Measurements from ENCODE around the gene PPIP5K2.

Gene PPIP5K2

DNA sequence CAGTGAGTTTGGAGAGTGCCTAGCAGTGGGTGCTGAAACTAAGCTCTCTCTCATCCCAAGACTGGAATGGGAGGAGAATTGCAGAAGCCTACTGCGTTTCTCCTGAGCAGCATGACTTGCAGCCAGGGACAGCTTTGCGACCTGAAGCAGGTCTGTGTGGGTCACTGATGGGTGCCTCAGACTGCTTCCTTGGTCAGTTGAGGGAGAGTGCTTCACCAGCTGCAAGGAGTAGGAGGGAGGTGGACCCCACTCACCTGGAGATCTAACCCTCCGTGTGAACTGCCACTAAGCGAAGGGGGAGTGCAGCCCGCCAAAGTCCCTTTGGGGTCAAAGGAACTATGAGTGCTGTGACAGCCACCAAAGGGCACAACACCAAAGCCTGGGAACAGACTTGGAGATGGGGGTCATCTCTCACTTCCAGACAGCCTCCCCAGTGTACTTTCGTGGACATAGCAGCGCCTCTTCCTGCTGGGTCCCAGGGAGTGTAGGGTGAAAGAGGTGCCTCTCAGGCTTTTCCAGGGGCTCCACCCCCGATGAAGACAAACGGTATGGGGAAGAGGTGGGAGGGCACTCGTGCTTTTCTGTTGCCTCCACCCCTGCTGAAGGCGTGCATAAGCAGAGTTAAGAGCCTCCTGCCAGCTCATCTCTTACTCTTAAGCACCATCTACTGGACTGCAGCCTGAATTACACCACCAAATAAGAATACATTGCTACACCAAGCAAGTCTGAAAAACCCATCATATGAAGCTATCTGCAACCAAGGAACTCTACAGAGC lies 104.2 kb downstream of the PPIP5K2 start:
- Histone ChIP-seq H3K79me1 (replicated peaks; ENCODE audit: low read length, poor library complexity, severe bottlenecking) (no peaks in the 10 kb centered on the region), H3K4me3 (ENCODE audit: insufficient read depth in 1 of 2, low read depth in 1 of 2, low read length in 2 of 2) (peak overlapping the region in 1 of 2 experiments; percentile 49), H4K8ac (ENCODE audit: low read length) (peak overlapping the region; percentile 59), H3K4ac (ENCODE audit: low read depth in 1 of 2, low read length in 2 of 2) (no peak overlapping the region), H2BK120ac (ENCODE audit: low read depth, low read length) (no peak overlapping the region), H3K4me2 (ENCODE audit: low read length, poor library complexity, severe bottlenecking) (peak overlapping the region; percentile 26), H3K4me1 (ENCODE audit: control insufficient read depth, insufficient read depth, low read depth, low read length) (peaks cover 3% of the 10 kb centered on the region), H4K91ac (ENCODE audit: low read length) (no peak overlapping the region), H2BK12ac (ENCODE audit: low read length in 2 of 2) (no peak overlapping the region), H3K9me3 (ENCODE audit: control insufficient read depth, low read length) (no peaks in the 10 kb centered on the region), H2AK5ac (ENCODE audit: low read length, severe bottlenecking) (no peak overlapping the region), H3K36me3 (ENCODE audit: control insufficient read depth in 1 of 2, insufficient read depth in 2 of 2, low read depth in 1 of 2, low read length in 2 of 2) (no peaks in the 10 kb centered on the region), H2BK15ac (ENCODE audit: low read depth, poor library complexity, severe bottlenecking) (no peak overlapping the region), H2BK5ac (ENCODE audit: low read depth, low read length, poor library complexity, severe bottlenecking) (no peak overlapping the region), H3K9ac (ENCODE audit: low read length) (peak overlapping the region; percentile 61), H3K18ac (ENCODE audit: low read depth in 1 of 2, low read length in 2 of 2) (peak overlapping the region in 1 of 2 experiments; percentile 11), H3K23ac (ENCODE audit: low read length in 2 of 2) (no peak overlapping the region), H3K14ac (ENCODE audit: low read length in 2 of 2) (no peak overlapping the region), H3K27ac (ENCODE audit: low read length, poor library complexity, severe bottlenecking) (no peak overlapping the region), H3K27me3 (ENCODE audit: control insufficient read depth in 1 of 2, insufficient read depth in 1 of 2, low read length in 2 of 2) (no peaks in the 10 kb centered on the region), H2AFZ (ENCODE audit: low read depth, low read length) (peak overlapping the region; percentile 36)
- DNase-seq = peak; percentile 78
- WGBS = 48% methylated on average over 9 of the region's 11 CpGs

DNA sequence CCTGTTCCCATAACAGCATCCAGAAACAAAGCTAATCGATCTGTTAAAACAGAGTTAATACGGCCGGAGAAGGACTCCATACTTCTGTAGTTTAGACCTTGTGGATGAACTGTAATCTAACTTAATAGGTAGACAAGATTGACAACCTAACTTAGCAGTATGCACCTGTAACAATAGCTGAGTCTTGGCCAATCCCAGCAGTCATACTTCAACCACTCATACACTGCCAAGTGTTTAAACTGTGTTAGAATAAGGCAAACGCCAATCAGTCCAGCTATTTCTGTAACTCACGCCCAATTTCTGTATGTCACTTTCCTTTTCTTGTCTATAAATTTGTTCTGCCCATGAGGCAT lies 104.8 kb downstream of the PPIP5K2 start:
- Histone ChIP-seq H2BK15ac (ENCODE audit: low read depth, poor library complexity, severe bottlenecking) (no peak overlapping the region), H3K4me2 (ENCODE audit: low read length, poor library complexity, severe bottlenecking) (no peak overlapping the region), H3K4ac (ENCODE audit: low read depth in 1 of 2, low read length in 2 of 2) (no peak overlapping the region), H3K4me3 (ENCODE audit: insufficient read depth in 1 of 2, low read depth in 1 of 2, low read length in 2 of 2) (no peak overlapping the region), H3K9me3 (ENCODE audit: control insufficient read depth, low read length) (no peaks in the 10 kb centered on the region), H2BK12ac (ENCODE audit: low read length in 2 of 2) (no peak overlapping the region), H2BK120ac (ENCODE audit: low read depth, low read length) (no peak overlapping the region), H3K27me3 (ENCODE audit: control insufficient read depth in 1 of 2, insufficient read depth in 1 of 2, low read length in 2 of 2) (no peaks in the 10 kb centered on the region), H3K18ac (ENCODE audit: low read depth in 1 of 2, low read length in 2 of 2) (no peak overlapping the region), H4K8ac (ENCODE audit: low read length) (no peak overlapping the region), H3K23ac (ENCODE audit: low read length in 2 of 2) (no peak overlapping the region), H3K4me1 (ENCODE audit: control insufficient read depth, insufficient read depth, low read depth, low read length) (peaks cover 3% of the 10 kb centered on the region), H3K79me1 (replicated peaks; ENCODE audit: low read length, poor library complexity, severe bottlenecking) (no peaks in the 10 kb centered on the region), H2AFZ (ENCODE audit: low read depth, low read length) (no peak overlapping the region), H4K91ac (ENCODE audit: low read length) (no peak overlapping the region), H3K9ac (ENCODE audit: low read length) (no peak overlapping the region), H3K27ac (ENCODE audit: low read length, poor library complexity, severe bottlenecking) (no peak overlapping the region), H3K36me3 (ENCODE audit: control insufficient read depth in 1 of 2, insufficient read depth in 2 of 2, low read depth in 1 of 2, low read length in 2 of 2) (no peaks in the 10 kb centered on the region), H2AK5ac (ENCODE audit: low read length, severe bottlenecking) (no peak overlapping the region), H2BK5ac (ENCODE audit: low read depth, low read length, poor library complexity, severe bottlenecking) (no peak overlapping the region), H3K14ac (ENCODE audit: low read length in 2 of 2) (no peak overlapping the region)
- 87% methylated on average over 5 of the region's 5 CpGs for WGBS
- no peak for DNase-seq

DNA sequence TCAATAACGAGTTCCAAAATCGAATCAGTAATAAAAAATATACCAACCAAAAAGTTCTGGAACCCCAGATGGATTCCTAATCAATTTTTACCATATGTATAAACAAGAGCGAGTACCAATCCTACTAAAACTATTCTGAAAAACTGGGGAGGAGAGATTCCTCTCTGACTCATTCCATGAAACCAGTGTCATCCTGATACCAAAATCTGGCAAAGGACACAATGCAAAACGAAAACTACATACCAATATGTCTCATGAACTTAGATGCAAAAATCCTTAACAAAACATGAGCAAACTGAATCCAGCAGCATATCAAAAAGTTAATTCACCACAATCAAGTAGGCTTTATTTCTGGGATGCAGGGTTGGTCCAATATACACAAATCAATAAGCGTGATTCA lies 108.0 kb downstream of the PPIP5K2 start:
- no peak overlapping the region for H3K18ac ChIP-seq (ENCODE audit: low read depth in 1 of 2, low read length in 2 of 2)
- H3K4me2 ChIP-seq (ENCODE audit: low read length, poor library complexity, severe bottlenecking) = no peak overlapping the region
- H4K8ac ChIP-seq (ENCODE audit: low read length) = no peak overlapping the region
- 86% methylated on average over 5 of the region's 5 CpGs for WGBS
- H2AK5ac ChIP-seq (ENCODE audit: low read length, severe bottlenecking) = no peak overlapping the region
- no peaks in the 10 kb centered on the region for H3K27me3 ChIP-seq (ENCODE audit: control insufficient read depth in 1 of 2, insufficient read depth in 1 of 2, low read length in 2 of 2)
- H2AFZ ChIP-seq (ENCODE audit: low read depth, low read length) = no peak overlapping the region
- no peaks in the 10 kb centered on the region for H3K9me3 ChIP-seq (ENCODE audit: control insufficient read depth, low read length)
- H3K36me3 ChIP-seq (ENCODE audit: control insufficient read depth in 1 of 2, insufficient read depth in 2 of 2, low read depth in 1 of 2, low read length in 2 of 2) = no peaks in the 10 kb centered on the region
- H3K9ac ChIP-seq (ENCODE audit: low read length) = no peak overlapping the region
- no peak overlapping the region for H3K14ac ChIP-seq (ENCODE audit: low read length in 2 of 2)
- H3K4me3 ChIP-seq (ENCODE audit: insufficient read depth in 1 of 2, low read depth in 1 of 2, low read length in 2 of 2) = no peak overlapping the region
- H3K23ac ChIP-seq (ENCODE audit: low read length in 2 of 2) = no peak overlapping the region
- H3K4me1 ChIP-seq (ENCODE audit: control insufficient read depth, insufficient read depth, low read depth, low read length) = peaks cover 3% of the 10 kb centered on the region
- H3K4ac ChIP-seq (ENCODE audit: low read depth in 1 of 2, low read length in 2 of 2) = no peak overlapping the region
- H3K79me1 ChIP-seq (replicated peaks; ENCODE audit: low read length, poor library complexity, severe bottlenecking) = no peaks in the 10 kb centered on the region
- no peak overlapping the region for H2BK12ac ChIP-seq (ENCODE audit: low read length in 2 of 2)
- H4K91ac ChIP-seq (ENCODE audit: low read length) = no peak overlapping the region
- no peak overlapping the region for H2BK15ac ChIP-seq (ENCODE audit: low read depth, poor library complexity, severe bottlenecking)
- H2BK120ac ChIP-seq (ENCODE audit: low read depth, low read length) = no peak overlapping the region
- no peak overlapping the region for H3K27ac ChIP-seq (ENCODE audit: low read length, poor library complexity, severe bottlenecking)
- no peak for DNase-seq
- H2BK5ac ChIP-seq (ENCODE audit: low read depth, low read length, poor library complexity, severe bottlenecking) = no peak overlapping the region

DNA sequence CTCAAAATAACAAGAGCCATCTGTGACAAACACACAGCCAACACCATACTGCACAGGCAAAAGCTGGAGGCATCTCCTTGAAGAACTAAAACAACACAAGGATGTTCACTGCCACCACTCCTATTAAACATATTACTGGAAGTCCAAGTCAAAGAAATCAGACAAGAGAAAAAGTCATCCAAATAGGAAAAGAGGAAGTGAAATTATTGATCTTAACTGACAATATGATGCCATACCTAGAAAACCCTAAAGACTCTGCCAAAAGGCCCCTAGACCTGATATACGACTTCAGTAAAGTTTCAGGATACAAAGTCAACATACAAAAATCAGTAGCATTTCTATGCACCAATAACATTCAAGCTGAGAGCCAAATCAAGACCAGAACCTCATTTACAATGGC lies 108.5 kb downstream of the PPIP5K2 start:
- no peak for DNase-seq
- no peak overlapping the region for H2BK12ac ChIP-seq (ENCODE audit: low read length in 2 of 2)
- H3K4me1 ChIP-seq (ENCODE audit: control insufficient read depth, insufficient read depth, low read depth, low read length) = peaks cover 3% of the 10 kb centered on the region
- no peak overlapping the region for H2AK5ac ChIP-seq (ENCODE audit: low read length, severe bottlenecking)
- no peak overlapping the region for H2AFZ ChIP-seq (ENCODE audit: low read depth, low read length)
- H2BK120ac ChIP-seq (ENCODE audit: low read depth, low read length) = no peak overlapping the region
- H3K4me3 ChIP-seq (ENCODE audit: insufficient read depth in 1 of 2, low read depth in 1 of 2, low read length in 2 of 2) = no peak overlapping the region
- no peaks in the 10 kb centered on the region for H3K27me3 ChIP-seq (ENCODE audit: control insufficient read depth in 1 of 2, insufficient read depth in 1 of 2, low read length in 2 of 2)
- H3K9me3 ChIP-seq (ENCODE audit: control insufficient read depth, low read length) = no peaks in the 10 kb centered on the region
- 80% methylated on average over 1 of the region's 1 CpG for WGBS
- no peaks in the 10 kb centered on the region for H3K36me3 ChIP-seq (ENCODE audit: control insufficient read depth in 1 of 2, insufficient read depth in 2 of 2, low read depth in 1 of 2, low read length in 2 of 2)
- H3K18ac ChIP-seq (ENCODE audit: low read depth in 1 of 2, low read length in 2 of 2) = no peak overlapping the region
- H3K27ac ChIP-seq (ENCODE audit: low read length, poor library complexity, severe bottlenecking) = no peak overlapping the region
- H3K9ac ChIP-seq (ENCODE audit: low read length) = no peak overlapping the region
- no peak overlapping the region for H3K14ac ChIP-seq (ENCODE audit: low read length in 2 of 2)
- no peak overlapping the region for H2BK15ac ChIP-seq (ENCODE audit: low read depth, poor library complexity, severe bottlenecking)
- no peak overlapping the region for H2BK5ac ChIP-seq (ENCODE audit: low read depth, low read length, poor library complexity, severe bottlenecking)
- no peak overlapping the region for H3K4ac ChIP-seq (ENCODE audit: low read depth in 1 of 2, low read length in 2 of 2)
- no peak overlapping the region for H3K23ac ChIP-seq (ENCODE audit: low read length in 2 of 2)
- H4K91ac ChIP-seq (ENCODE audit: low read length) = no peak overlapping the region
- no peaks in the 10 kb centered on the region for H3K79me1 ChIP-seq (replicated peaks; ENCODE audit: low read length, poor library complexity, severe bottlenecking)
- H3K4me2 ChIP-seq (ENCODE audit: low read length, poor library complexity, severe bottlenecking) = no peak overlapping the region
- no peak overlapping the region for H4K8ac ChIP-seq (ENCODE audit: low read length)
